ENCODE results near the gene PIK3R1.

The PIK3R1 gene

DNA sequence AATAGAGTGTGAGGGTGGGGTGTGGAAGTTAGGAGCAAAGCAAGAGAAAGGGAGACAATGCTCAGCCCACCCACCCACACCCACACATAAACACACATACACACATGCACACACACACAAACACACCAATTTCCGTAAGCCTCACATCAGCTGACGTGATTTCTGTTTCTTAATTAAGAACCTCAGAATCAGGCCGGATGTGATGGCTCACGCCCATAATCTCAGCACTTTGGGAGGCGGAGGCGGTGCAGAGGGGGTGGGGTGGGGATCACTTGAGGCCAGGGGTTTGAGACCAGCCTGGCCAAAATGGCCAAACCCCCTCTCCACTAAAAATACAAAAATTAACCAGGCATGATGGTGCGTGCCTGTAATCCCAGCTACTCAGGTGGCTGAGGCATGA is 26.4 kb upstream of the PIK3R1 start:
- Histone ChIP-seq H3K4me2 (ENCODE audit: low read length) (no peak overlapping the region), H2BK5ac (ENCODE audit: low read length) (no peak overlapping the region), H3K36me3 (ENCODE audit: control insufficient read depth, insufficient read depth, low read length) (no peaks in the 10 kb centered on the region), H4K5ac (ENCODE audit: low read length) (no peak overlapping the region), H3K23ac (ENCODE audit: low read length) (no peak overlapping the region), H3K56ac (ENCODE audit: low read length) (no peak overlapping the region), H3K79me1 (ENCODE audit: low read length) (no peaks in the 10 kb centered on the region), H3K27me3 (ENCODE audit: insufficient read depth, low read length, poor library complexity) (no peaks in the 10 kb centered on the region), H3K79me2 (ENCODE audit: control insufficient read depth, insufficient read depth, low read length) (no peaks in the 10 kb centered on the region), H3K4me3 (ENCODE audit: low read length) (no peak overlapping the region), H2BK15ac (replicated peaks; ENCODE audit: low read depth) (no peak overlapping the region), H3K18ac (ENCODE audit: low read length) (no peak overlapping the region), H2BK120ac (ENCODE audit: low read depth, low read length) (no peak overlapping the region), H3K4ac (ENCODE audit: low read depth, low read length) (no peak overlapping the region), H2AK5ac (ENCODE audit: low read length) (no peak overlapping the region), H3K4me1 (ENCODE audit: control insufficient read depth, low read depth, low read length) (peaks cover 8% of the 10 kb centered on the region), H4K8ac (ENCODE audit: low read depth, low read length) (no peak overlapping the region), H3K9ac (ENCODE audit: low read length) (no peak overlapping the region), H3K27ac (ENCODE audit: low read depth, low read length) (no peak overlapping the region)
- no peak for DNase-seq
- no CpG with 5 or more reads among the region's 7 CpGs for WGBS (ENCODE audit: extremely low coverage, insufficient coverage, low lambda C conversion rate)

DNA sequence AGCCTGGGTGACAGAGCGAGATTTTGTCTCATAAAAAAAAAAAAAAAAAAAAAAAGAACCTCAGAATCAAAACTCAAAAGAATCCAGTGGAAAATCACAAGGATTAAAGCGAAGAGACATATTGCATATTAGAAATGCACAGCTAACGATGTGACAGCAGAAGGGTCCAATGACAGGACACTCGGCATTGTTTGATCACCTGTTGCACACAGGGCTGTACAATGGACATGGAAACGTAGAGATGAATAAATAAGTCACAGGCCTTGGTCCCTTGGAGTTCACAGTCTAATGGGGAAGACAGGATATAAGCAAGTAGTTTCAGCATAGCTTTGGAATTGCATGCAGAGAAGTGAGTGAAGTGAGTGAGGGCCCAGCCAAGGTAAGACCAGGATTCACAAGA is 25.9 kb upstream of the PIK3R1 start:
- DNase-seq = no peak
- Histone ChIP-seq H2BK15ac (replicated peaks; ENCODE audit: low read depth) (no peak overlapping the region), H3K36me3 (ENCODE audit: control insufficient read depth, insufficient read depth, low read length) (no peaks in the 10 kb centered on the region), H3K27me3 (ENCODE audit: insufficient read depth, low read length, poor library complexity) (no peaks in the 10 kb centered on the region), H2BK5ac (ENCODE audit: low read length) (no peak overlapping the region), H3K9ac (ENCODE audit: low read length) (no peak overlapping the region), H3K4me1 (ENCODE audit: control insufficient read depth, low read depth, low read length) (peaks cover 10% of the 10 kb centered on the region), H3K27ac (ENCODE audit: low read depth, low read length) (no peak overlapping the region), H2BK120ac (ENCODE audit: low read depth, low read length) (no peak overlapping the region), H4K8ac (ENCODE audit: low read depth, low read length) (no peak overlapping the region), H3K79me1 (ENCODE audit: low read length) (no peaks in the 10 kb centered on the region), H3K4me2 (ENCODE audit: low read length) (no peak overlapping the region), H2AK5ac (ENCODE audit: low read length) (no peak overlapping the region), H3K56ac (ENCODE audit: low read length) (peak overlapping the region; percentile 3), H3K79me2 (ENCODE audit: control insufficient read depth, insufficient read depth, low read length) (no peaks in the 10 kb centered on the region), H3K23ac (ENCODE audit: low read length) (no peak overlapping the region), H3K4me3 (ENCODE audit: low read length) (no peak overlapping the region), H3K18ac (ENCODE audit: low read length) (no peak overlapping the region), H4K5ac (ENCODE audit: low read length) (no peak overlapping the region), H3K4ac (ENCODE audit: low read depth, low read length) (no peak overlapping the region)
- no CpG with 5 or more reads among the region's 5 CpGs for WGBS (ENCODE audit: extremely low coverage, insufficient coverage, low lambda C conversion rate)

DNA sequence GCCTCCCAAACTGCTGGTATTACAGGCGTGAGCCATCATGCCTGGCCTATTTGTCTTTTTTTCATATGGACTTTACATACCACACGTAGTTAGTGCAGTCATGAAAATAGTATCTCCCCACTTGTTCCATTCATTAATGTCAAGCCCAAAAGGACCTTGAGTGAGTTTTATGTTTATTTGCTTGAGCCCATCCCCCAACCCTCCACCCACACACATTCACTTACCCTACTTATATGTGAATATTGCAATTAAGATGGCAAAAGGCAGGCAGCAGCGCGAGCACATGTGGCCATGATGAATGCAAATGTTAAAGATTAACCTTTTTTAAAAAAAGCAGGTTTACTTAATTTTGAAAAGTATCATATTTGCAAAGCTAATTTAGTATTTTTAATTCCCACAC is 24.9 kb upstream of the PIK3R1 start:
- no peak overlapping the region for H3K27ac ChIP-seq (ENCODE audit: low read depth, low read length)
- H4K8ac ChIP-seq (ENCODE audit: low read depth, low read length) = no peak overlapping the region
- no peak for DNase-seq
- H2AK5ac ChIP-seq (ENCODE audit: low read length) = no peak overlapping the region
- H3K27me3 ChIP-seq (ENCODE audit: insufficient read depth, low read length, poor library complexity) = no peaks in the 10 kb centered on the region
- H3K79me1 ChIP-seq (ENCODE audit: low read length) = no peaks in the 10 kb centered on the region
- no peak overlapping the region for H3K4me2 ChIP-seq (ENCODE audit: low read length)
- no peaks in the 10 kb centered on the region for H3K36me3 ChIP-seq (ENCODE audit: control insufficient read depth, insufficient read depth, low read length)
- no peak overlapping the region for H3K4me3 ChIP-seq (ENCODE audit: low read length)
- no peak overlapping the region for H3K18ac ChIP-seq (ENCODE audit: low read length)
- WGBS (ENCODE audit: extremely low coverage, insufficient coverage, low lambda C conversion rate) = no CpG with 5 or more reads among the region's 4 CpGs
- no peak overlapping the region for H3K4ac ChIP-seq (ENCODE audit: low read depth, low read length)
- H3K4me1 ChIP-seq (ENCODE audit: control insufficient read depth, low read depth, low read length) = peaks cover 10% of the 10 kb centered on the region
- no peak overlapping the region for H3K56ac ChIP-seq (ENCODE audit: low read length)
- H2BK5ac ChIP-seq (ENCODE audit: low read length) = no peak overlapping the region
- H3K79me2 ChIP-seq (ENCODE audit: control insufficient read depth, insufficient read depth, low read length) = no peaks in the 10 kb centered on the region
- no peak overlapping the region for H2BK120ac ChIP-seq (ENCODE audit: low read depth, low read length)
- H2BK15ac ChIP-seq (replicated peaks; ENCODE audit: low read depth) = no peak overlapping the region
- no peak overlapping the region for H3K23ac ChIP-seq (ENCODE audit: low read length)
- H3K9ac ChIP-seq (ENCODE audit: low read length) = no peak overlapping the region
- no peak overlapping the region for H4K5ac ChIP-seq (ENCODE audit: low read length)

DNA sequence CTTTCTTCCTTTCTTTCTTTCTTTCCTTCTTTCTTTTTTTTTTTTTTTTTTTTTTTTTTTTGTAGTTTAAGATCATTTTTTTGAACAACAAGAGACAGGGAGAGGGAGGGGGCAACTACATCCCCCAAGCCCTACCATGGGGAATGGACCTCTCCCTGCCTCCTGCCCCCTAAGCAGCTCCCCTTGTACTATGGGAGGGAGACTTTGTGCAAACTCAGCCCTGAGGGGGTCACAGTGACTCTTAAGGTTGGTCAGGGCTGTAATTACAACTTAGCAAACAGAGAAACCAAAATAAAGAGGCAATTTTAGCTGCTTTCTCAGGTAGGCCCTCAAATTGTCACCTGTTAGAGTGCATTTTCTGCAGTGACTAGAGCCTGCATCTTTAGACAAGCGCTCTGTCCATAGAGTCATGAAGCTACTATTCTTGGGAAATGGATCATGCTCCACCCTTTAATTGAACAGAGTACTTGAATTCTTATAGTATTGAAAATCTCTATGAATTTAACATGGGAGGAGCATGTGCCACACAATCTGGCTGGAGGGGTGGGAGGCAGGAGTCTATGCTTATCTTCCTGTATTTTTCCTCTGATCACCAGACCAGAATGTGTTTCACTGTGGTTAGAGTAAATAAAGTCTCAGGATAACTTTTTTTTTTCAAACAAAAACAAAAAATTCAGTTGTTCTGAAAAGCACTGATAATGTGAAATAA is 24.3 kb upstream of the PIK3R1 start:
- no peak overlapping the region for H3K9ac ChIP-seq (ENCODE audit: low read length)
- no peaks in the 10 kb centered on the region for H3K79me2 ChIP-seq (ENCODE audit: control insufficient read depth, insufficient read depth, low read length)
- H3K18ac ChIP-seq (ENCODE audit: low read length) = no peak overlapping the region
- H3K27me3 ChIP-seq (ENCODE audit: insufficient read depth, low read length, poor library complexity) = no peaks in the 10 kb centered on the region
- no peak overlapping the region for H4K5ac ChIP-seq (ENCODE audit: low read length)
- no peak overlapping the region for H3K23ac ChIP-seq (ENCODE audit: low read length)
- no peak overlapping the region for H3K27ac ChIP-seq (ENCODE audit: low read depth, low read length)
- H3K4me2 ChIP-seq (ENCODE audit: low read length) = no peak overlapping the region
- H4K8ac ChIP-seq (ENCODE audit: low read depth, low read length) = no peak overlapping the region
- peak overlapping the region; percentile 33 for H2AK5ac ChIP-seq (ENCODE audit: low read length)
- H2BK5ac ChIP-seq (ENCODE audit: low read length) = peak overlapping the region; percentile 52
- H3K36me3 ChIP-seq (ENCODE audit: control insufficient read depth, insufficient read depth, low read length) = no peaks in the 10 kb centered on the region
- no peak overlapping the region for H3K4ac ChIP-seq (ENCODE audit: low read depth, low read length)
- no peak overlapping the region for H3K4me3 ChIP-seq (ENCODE audit: low read length)
- peaks cover 10% of the 10 kb centered on the region for H3K4me1 ChIP-seq (ENCODE audit: control insufficient read depth, low read depth, low read length)
- WGBS (ENCODE audit: extremely low coverage, insufficient coverage, low lambda C conversion rate) = no CpG with 5 or more reads among the region's 1 CpG
- H3K79me1 ChIP-seq (ENCODE audit: low read length) = no peaks in the 10 kb centered on the region
- no peak for DNase-seq
- no peak overlapping the region for H2BK15ac ChIP-seq (replicated peaks; ENCODE audit: low read depth)
- no peak overlapping the region for H3K56ac ChIP-seq (ENCODE audit: low read length)
- H2BK120ac ChIP-seq (ENCODE audit: low read depth, low read length) = no peak overlapping the region

DNA sequence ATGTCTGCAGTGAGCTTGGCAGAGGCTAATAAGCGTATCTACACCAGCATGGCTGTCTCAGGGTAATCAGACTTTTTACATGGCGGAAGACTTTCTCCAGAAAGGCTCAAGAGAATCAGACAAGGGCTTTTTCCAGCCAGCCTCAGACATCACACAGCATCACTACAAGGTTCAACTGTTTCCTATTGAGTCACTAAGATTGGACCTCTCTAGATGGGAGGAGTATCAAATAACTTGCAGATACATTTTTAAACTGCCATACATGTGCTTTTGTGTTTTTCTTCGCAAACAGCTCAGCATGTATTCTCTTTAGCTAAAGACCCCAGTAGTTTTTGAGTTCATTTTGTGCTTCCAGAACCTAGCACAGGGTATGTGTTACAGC is 22.9 kb upstream of the PIK3R1 start:
- no peak for DNase-seq
- H3K27me3 ChIP-seq (ENCODE audit: insufficient read depth, low read length, poor library complexity) = no peaks in the 10 kb centered on the region
- no peak overlapping the region for H3K9ac ChIP-seq (ENCODE audit: low read length)
- no peak overlapping the region for H2BK5ac ChIP-seq (ENCODE audit: low read length)
- H4K8ac ChIP-seq (ENCODE audit: low read depth, low read length) = no peak overlapping the region
- H3K79me2 ChIP-seq (ENCODE audit: control insufficient read depth, insufficient read depth, low read length) = no peaks in the 10 kb centered on the region
- peak overlapping the region; percentile 7 for H3K4ac ChIP-seq (ENCODE audit: low read depth, low read length)
- H3K56ac ChIP-seq (ENCODE audit: low read length) = no peak overlapping the region
- no peak overlapping the region for H3K23ac ChIP-seq (ENCODE audit: low read length)
- H3K79me1 ChIP-seq (ENCODE audit: low read length) = no peaks in the 10 kb centered on the region
- H3K36me3 ChIP-seq (ENCODE audit: control insufficient read depth, insufficient read depth, low read length) = no peaks in the 10 kb centered on the region
- H2BK120ac ChIP-seq (ENCODE audit: low read depth, low read length) = no peak overlapping the region
- no peak overlapping the region for H3K4me2 ChIP-seq (ENCODE audit: low read length)
- H3K18ac ChIP-seq (ENCODE audit: low read length) = peak overlapping the region; percentile 44
- no peak overlapping the region for H2AK5ac ChIP-seq (ENCODE audit: low read length)
- peaks cover 10% of the 10 kb centered on the region for H3K4me1 ChIP-seq (ENCODE audit: control insufficient read depth, low read depth, low read length)
- H2BK15ac ChIP-seq (replicated peaks; ENCODE audit: low read depth) = no peak overlapping the region
- no CpG with 5 or more reads among the region's 3 CpGs for WGBS (ENCODE audit: extremely low coverage, insufficient coverage, low lambda C conversion rate)
- H3K4me3 ChIP-seq (ENCODE audit: low read length) = no peak overlapping the region
- H3K27ac ChIP-seq (ENCODE audit: low read depth, low read length) = peak overlapping the region; percentile 17
- no peak overlapping the region for H4K5ac ChIP-seq (ENCODE audit: low read length)

DNA sequence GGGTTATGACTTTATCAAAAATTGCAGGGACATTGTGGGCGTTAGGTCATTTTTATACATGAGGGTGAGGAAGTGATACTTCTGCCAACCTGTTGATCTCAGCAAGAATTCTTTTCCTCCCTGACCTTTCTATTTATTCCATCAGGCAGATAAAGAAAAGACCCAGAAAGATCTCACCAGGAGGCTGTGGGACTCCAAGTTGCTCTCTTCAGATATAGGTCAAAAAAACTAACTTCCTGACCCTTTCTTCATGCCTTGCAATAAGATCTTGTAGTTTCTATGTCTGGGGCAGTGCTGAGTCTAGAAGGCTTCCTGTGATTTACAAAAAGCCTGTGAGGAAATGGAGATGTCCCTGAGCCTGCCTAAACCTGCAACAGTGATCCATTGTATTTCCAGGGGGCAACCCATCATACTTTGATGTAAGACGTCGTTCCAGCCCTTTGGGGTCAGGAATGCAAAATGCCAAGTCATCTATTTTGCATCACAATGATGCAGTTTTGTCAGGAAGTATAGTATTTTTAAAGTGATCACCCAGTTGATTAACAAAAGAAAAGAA is 22.0 kb upstream of the PIK3R1 start:
- Histone ChIP-seq H3K56ac (ENCODE audit: low read length) (no peak overlapping the region), H3K27ac (ENCODE audit: low read depth, low read length) (peak overlapping the region; percentile 57)

More for the DNA sequence above, 22.0 kb upstream of the PIK3R1 start:
- Histone ChIP-seq H3K4me2 (ENCODE audit: low read length) (no peak overlapping the region), H3K4me1 (ENCODE audit: control insufficient read depth, low read depth, low read length) (peaks cover 10% of the 10 kb centered on the region), H3K36me3 (ENCODE audit: control insufficient read depth, insufficient read depth, low read length) (no peaks in the 10 kb centered on the region), H3K23ac (ENCODE audit: low read length) (no peak overlapping the region), H3K4me3 (ENCODE audit: low read length) (no peak overlapping the region), H4K8ac (ENCODE audit: low read depth, low read length) (no peak overlapping the region), H3K9ac (ENCODE audit: low read length) (no peak overlapping the region), H4K5ac (ENCODE audit: low read length) (no peak overlapping the region), H2BK15ac (replicated peaks; ENCODE audit: low read depth) (no peak overlapping the region), H2AK5ac (ENCODE audit: low read length) (no peak overlapping the region), H3K79me2 (ENCODE audit: control insufficient read depth, insufficient read depth, low read length) (no peaks in the 10 kb centered on the region), H3K18ac (ENCODE audit: low read length) (no peak overlapping the region), H2BK5ac (ENCODE audit: low read length) (no peak overlapping the region), H3K79me1 (ENCODE audit: low read length) (no peaks in the 10 kb centered on the region), H2BK120ac (ENCODE audit: low read depth, low read length) (no peak overlapping the region), H3K27me3 (ENCODE audit: insufficient read depth, low read length, poor library complexity) (no peaks in the 10 kb centered on the region), H3K4ac (ENCODE audit: low read depth, low read length) (no peak overlapping the region)
- DNase-seq = peak; percentile 77
- WGBS (ENCODE audit: extremely low coverage, insufficient coverage, low lambda C conversion rate) = no CpG with 5 or more reads among the region's 3 CpGs
